ENCODE measurements around the gene CENPV. TPM values are rescaled to one million over a fixed set of nuclear protein-coding genes. Genes with fewer than 3 reads are reported as not detected.

The CENPV gene
- total and polyA plus RNA-seq, 2 of the 13 experiments (the other 11 are each of a cell fraction or from before 2014, with no cell fraction given): 193 to 292 TPM

GRCh38 chr17:16398270-16399267, 45.3 kb upstream of the CENPV start (continued):
- TF ChIP-seq CREB3 (CRISPR knock-in tag; IDR thresholded peaks at IDR 0.05): no peak
- no peak for TF ChIP-seq SATB2 (CRISPR knock-in tag; IDR thresholded peaks at IDR 0.05)
- TF ChIP-seq TAF1 (CRISPR knock-in tag; IDR thresholded peaks at IDR 0.05): no peak
- TF ChIP-seq CEBPG (CRISPR knock-in tag; IDR thresholded peaks at IDR 0.05): no peak
- TF ChIP-seq ZNF776 (CRISPR knock-in tag; IDR thresholded peaks at IDR 0.05): no peak
- TF ChIP-seq POGZ (CRISPR knock-in tag; IDR thresholded peaks at IDR 0.05): 0 out of 2 replicates have a peak, but pooled peaks have one; percentile 28
- TF ChIP-seq ZNF17 (CRISPR knock-in tag; IDR thresholded peaks at IDR 0.05): no peak
- no peak for TF ChIP-seq POLR2A (IDR thresholded peaks at IDR 0.05; ENCODE audit: insufficient read depth in 1 of 2, low read depth in 2 of 2, low read length in 2 of 2)
- TF ChIP-seq, protein P1, sequence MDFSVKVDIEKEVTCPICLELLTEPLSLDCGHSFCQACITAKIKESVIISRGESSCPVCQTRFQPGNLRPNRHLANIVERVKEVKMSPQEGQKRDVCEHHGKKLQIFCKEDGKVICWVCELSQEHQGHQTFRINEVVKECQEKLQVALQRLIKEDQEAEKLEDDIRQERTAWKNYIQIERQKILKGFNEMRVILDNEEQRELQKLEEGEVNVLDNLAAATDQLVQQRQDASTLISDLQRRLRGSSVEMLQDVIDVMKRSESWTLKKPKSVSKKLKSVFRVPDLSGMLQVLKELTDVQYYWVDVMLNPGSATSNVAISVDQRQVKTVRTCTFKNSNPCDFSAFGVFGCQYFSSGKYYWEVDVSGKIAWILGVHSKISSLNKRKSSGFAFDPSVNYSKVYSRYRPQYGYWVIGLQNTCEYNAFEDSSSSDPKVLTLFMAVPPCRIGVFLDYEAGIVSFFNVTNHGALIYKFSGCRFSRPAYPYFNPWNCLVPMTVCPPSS (IDR thresholded peaks at IDR 0.05): no peak
- TF ChIP-seq, protein P2, sequence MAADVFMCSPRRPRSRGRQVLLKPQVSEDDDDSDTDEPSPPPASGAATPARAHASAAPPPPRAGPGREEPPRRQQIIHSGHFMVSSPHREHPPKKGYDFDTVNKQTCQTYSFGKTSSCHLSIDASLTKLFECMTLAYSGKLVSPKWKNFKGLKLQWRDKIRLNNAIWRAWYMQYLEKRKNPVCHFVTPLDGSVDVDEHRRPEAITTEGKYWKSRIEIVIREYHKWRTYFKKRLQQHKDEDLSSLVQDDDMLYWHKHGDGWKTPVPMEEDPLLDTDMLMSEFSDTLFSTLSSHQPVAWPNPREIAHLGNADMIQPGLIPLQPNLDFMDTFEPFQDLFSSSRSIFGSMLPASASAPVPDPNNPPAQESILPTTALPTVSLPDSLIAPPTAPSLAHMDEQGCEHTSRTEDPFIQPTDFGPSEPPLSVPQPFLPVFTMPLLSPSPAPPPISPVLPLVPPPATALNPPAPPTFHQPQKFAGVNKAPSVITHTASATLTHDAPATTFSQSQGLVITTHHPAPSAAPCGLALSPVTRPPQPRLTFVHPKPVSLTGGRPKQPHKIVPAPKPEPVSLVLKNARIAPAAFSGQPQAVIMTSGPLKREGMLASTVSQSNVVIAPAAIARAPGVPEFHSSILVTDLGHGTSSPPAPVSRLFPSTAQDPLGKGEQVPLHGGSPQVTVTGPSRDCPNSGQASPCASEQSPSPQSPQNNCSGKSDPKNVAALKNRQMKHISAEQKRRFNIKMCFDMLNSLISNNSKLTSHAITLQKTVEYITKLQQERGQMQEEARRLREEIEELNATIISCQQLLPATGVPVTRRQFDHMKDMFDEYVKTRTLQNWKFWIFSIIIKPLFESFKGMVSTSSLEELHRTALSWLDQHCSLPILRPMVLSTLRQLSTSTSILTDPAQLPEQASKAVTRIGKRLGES (CRISPR knock-in tag; IDR thresholded peaks at IDR 0.05; ENCODE audit: borderline replicate concordance): no peak
- no peak for TF ChIP-seq ZNF451 (CRISPR knock-in tag; IDR thresholded peaks at IDR 0.05)
- TF ChIP-seq MYNN (CRISPR knock-in tag; IDR thresholded peaks at IDR 0.05; ENCODE audit: low read depth): no peak
- TF ChIP-seq RXRA (CRISPR knock-in tag; IDR thresholded peaks at IDR 0.05): no peak
- no peak for TF ChIP-seq MTF2 (CRISPR knock-in tag; IDR thresholded peaks at IDR 0.05; ENCODE audit: borderline replicate concordance)
- no peak for TF ChIP-seq EED (CRISPR knock-in tag; IDR thresholded peaks at IDR 0.05)
- no peak for TF ChIP-seq ATF2 (CRISPR knock-in tag; IDR thresholded peaks at IDR 0.05)
- no peak for TF ChIP-seq ZNF512B (CRISPR knock-in tag; IDR thresholded peaks at IDR 0.05; ENCODE audit: borderline replicate concordance)
- TF ChIP-seq LBX2 (CRISPR knock-in tag; IDR thresholded peaks at IDR 0.05; ENCODE audit: borderline replicate concordance): no peak

Data from HepG2 (cell line).